HG03558 (cell line): Measurements from ENCODE around the gene DIRAS3.
"Not testable (repeated sequence)": the region's sequence is repeated elsewhere in the genome, so short reads cannot be mapped to it uniquely, and the experiment has no call there.

Experiments used
- ATAC-seq: cut with Tn5 transposase; IDR thresholded peaks from one replicate; pipeline ENCODE4 v1.9.1; 2021; ENCODE audit warnings: moderate number of reproducible peaks; ENCODE audit not compliant: unreplicated experiment; ENCODE audit errors: extremely low read depth

The DIRAS3 gene

GRCh38 chr1:68049941-68050878 lies at the start of gene DIRAS3:
DIRAS3 (minus strand) TSS chr1:68050627; CDS start chr1:68047297, 3,330 bp downstream.
- ATAC-seq, result no peak

GRCh38 chr1:68093737-68094136 lies 43.3 kb upstream of the DIRAS3 start:
- ATAC-seq, result no peak

DNA sequence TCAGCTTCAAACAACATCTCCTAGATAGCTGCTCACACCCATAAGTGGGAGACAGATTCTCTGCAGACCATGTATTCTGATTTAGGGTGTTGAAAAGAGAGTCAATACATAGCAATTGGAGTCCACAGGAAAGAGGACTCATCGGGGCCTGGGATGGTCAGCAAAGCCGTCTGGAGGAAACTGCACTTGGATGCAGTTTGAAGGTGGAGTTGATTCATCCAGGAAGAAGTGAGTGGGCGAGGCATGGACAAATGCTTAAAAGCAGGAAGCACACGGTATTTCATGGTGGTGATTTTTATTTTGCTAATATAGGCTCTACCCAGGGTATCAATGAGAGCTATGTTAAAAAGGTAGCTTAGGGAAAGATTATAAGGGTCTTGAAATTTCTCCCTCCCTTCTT lies 36.8 kb upstream of the DIRAS3 start:
- no peak for ATAC-seq

GRCh38 chr1:68085752-68086151 lies 35.3 kb upstream of the DIRAS3 start:
- no peak for ATAC-seq

DNA sequence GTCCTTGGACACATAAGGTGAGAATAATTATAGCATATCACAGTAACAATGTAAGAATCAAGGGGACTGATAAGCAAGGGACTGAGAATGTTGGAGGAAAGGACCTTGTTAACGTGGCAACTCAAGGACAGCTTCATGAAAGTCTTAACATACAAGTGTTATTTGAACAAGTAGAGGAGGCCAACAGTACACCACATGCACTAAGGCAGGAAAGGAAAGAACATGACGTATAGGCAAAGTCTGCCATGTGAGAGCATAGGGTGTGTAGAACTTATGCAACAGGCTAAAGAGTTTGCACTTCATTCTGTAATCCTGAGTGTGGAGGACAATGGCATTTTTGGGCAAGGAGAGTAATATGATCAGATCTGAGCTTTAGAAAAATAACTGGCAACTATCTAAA lies 33.3 kb upstream of the DIRAS3 start:
- no peak for ATAC-seq

DNA sequence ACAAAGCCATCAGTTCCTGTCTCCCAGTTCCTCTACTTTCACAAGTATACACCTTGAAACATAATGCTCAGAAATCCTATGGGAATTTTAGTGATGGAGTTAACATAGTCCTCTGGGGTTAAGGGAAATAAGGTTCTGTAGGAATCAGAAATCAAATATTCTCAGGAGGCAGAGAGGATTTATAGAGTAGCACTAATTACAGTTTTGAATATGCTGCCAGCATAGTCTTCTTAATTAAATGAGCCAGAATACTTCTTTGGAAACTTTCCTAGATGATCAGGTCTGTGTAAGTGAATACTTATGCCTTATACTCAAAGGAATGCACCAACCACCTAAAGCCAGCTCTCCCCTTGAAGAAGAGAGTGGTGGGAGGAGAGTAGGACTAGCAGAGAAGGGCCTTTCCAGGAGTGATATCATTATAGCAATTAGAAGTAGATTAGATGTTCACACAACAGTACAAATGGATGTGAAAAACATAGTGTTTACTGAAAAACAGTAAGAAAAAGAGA lies 31.4 kb upstream of the DIRAS3 start:
- no peak for ATAC-seq

GRCh38 chr1:68078647-68079046 lies 28.2 kb upstream of the DIRAS3 start:
- no peak for ATAC-seq

DNA sequence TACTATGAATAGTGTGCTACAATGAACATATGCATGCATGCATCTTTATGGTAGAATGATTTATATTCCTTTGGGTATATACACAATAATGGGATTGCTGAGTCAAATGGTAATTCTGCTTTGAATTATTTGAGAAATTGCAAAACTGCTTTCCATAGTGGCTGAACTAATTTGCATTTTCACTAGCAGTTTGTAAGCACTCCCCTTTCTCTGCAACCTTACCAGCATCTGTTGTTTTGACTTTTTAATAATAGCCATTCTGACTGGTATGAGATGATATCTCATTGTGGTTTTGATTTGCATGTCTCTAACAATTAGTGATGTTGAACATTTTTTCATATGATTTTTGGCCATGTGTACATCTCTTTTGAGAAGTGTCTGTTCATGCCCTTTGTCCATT lies 24.0 kb upstream of the DIRAS3 start:
- no peak for ATAC-seq

- ATAC-seq, result no peak
Observed at GRCh38 chr1:68065766-68066165, 15.3 kb upstream of the DIRAS3 start.

- ATAC-seq, result not testable (repeated sequence)
Observed at GRCh38 chr1:68058053-68058452, 7.6 kb upstream of the DIRAS3 start.

DNA sequence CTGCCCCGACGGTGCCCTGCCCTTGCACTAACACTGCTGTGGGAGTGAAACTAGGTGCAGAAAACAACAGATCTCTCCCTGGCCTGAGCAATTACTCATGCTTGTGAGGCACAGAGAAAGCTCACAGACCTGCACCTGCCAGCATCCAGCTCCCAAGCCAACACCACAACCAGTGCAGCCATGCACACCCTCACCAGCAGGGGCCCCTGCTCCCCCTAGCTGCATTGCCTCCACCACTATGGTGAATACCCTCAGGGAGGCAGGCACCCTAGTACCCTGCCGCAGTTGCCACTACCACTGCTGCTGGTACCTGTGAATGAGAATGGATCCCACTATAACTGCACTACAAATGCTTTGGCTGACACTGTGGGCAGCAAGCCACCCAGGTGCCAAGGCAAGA lies 7.1 kb upstream of the DIRAS3 start:
- no peak for ATAC-seq

DNA sequence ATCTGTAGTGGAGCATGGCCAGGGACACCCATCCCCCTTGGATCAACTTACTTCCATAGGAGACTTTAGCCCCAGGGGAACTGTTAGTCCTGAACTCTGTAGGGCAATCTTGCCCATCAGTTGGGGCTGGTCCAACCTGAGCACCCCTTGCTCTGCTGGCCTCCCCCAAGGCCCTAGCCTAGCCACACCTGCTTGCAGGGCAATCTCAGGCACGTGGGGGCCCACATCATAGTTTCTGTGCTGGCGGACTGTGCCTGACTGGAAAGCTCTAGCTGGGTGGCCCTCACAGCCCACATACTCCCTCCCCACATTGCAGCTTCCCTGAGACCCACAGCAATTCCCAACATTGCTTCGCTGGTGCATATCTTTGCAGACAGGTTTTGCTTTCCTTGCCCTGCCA lies 6.6 kb upstream of the DIRAS3 start:
- no peak for ATAC-seq

- no peak for ATAC-seq
Observed at GRCh38 chr1:68051475-68051874, 1.0 kb upstream of the DIRAS3 start.

- ATAC-seq, result no peak
Observed at GRCh38 chr1:68047659-68048026, 2.8 kb downstream of the DIRAS3 start.

DNA sequence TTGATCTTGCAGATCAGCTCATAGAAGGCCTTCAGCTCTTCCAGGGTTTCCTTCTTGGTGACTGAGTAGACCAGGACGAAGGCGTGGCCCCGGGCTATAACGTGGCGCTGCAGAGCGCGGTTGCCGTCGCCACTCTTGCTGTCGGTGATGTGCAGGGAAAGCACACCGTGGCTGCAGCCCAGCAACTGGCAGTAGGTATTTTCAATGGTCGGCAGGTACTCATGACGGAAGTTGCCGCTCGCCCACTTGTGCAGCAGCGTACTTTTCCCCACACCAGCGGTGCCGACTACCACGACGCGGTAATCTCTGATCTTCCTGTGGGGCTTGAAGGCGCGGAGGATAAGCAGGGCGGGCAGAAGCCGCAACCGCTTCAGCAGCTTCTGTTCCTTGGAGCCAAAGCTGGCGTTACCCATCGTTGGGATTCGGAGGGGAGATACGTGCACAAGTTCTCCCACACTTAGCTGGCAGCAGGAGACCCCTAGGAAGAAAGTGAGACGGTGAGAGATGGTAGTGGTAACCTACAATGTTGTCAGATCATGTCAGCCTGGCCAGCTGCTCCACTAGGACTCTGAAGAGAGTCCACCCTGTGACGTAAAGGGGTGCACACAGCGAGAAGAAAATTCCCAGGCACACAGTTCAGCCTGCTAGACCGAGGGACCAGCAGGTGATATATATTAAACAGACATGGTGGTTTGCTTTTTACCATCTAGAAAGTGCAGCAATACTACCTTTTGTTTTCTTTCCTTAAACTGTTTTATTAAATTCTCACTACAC lies 3.4 kb downstream of the DIRAS3 start:
- ATAC-seq, result no peak

- ATAC-seq, result no peak
Observed at GRCh38 chr1:68046423-68046822, 4.0 kb downstream of the DIRAS3 start.

DNA sequence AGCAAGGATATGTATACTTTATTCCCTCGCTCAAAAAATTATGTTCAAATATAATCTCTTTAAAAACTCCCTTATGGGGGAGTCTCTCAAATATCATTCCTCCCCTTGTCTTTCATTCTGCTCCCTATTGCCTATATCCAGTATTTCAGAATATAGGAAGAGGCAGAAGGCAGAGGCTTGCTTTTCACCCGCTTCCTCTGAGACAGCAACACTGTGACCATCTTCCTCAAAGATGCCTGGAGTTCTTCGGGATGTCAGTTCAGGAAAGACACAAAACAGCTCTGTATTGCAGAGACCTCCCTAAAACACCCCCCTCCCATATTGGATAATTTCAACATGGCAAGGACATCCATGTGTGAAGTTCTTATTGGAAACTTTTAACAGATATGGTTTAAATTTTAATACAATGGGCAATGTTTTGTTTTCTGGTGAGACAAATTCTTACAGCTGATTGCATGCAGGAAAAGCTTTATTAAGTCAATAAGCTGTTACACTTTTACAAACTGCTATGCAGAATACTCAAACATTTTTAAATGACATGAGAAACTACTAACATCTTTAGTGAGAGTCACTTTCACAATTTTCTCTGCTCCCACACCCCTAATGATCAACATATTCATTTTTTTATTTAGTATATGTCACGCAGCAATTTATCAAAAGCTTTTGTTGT lies 4.8 kb downstream of the DIRAS3 start:
- no peak for ATAC-seq

DNA sequence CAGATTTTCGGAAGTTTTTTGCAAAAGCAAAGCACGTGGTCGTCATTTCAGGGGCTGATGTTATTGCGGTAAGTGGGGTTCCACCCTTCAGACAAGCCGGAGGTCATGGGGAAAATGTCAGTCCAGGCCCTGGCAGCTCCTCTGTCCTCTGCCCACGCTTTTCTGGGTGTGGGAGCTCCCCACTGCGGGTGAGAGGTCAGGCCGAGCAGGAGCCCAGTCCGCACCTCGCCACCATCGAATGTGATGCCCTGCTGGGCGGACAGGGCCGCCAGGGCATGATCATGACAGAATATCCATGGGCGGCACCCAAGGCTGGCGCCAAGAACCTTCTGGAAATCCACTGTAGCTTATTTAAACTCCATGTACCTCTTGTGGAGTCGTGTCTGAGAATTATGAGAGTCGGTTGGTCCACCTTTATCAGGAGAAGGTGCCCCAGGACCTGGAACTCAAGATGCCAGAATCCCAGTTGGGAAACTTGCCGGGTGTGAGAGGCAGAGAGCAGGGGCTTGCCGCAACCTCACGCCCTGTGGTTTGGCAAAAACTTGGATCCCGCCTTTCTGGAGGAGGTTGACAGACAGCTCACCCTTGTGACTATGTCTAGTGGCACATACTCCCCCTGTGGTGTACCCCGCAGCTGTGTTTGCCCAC lies 6.9 kb downstream of the DIRAS3 start:
- ATAC-seq, result no peak

DNA sequence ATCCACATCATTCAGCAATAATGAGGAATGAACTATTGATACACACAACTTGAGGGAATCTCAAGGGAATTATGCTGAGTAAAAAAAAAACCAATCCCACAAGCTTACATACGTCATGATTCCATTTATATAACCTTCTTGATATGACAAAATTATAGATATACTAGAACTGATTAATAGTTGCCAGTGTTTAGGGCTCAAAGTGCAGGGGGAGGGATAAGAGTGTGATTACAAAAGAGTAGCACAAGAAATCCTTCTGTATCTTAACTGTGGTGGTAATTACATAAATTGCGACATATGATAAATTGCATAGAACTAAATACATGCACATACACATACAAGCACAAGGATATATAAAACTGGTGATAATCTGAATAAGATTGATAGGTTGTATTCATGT lies 13.5 kb downstream of the DIRAS3 start:
- ATAC-seq, result no peak

GRCh38 chr1:68029444-68029843 lies 21.0 kb downstream of the DIRAS3 start:
- ATAC-seq, result no peak
